Caco-2 (cell line): ENCODE data around the gene ADM2. TPM values are rescaled to one million over a fixed set of nuclear protein-coding genes. Genes with fewer than 3 reads are reported as not detected.

Source experiments
- BruUV-seq: library from RNA; stranded (reverse); fragments of 400-500 nt; replicated peaks from 2 replicates; lab custom pipeline; 2021; lab: Mats Ljungman, UMichigan
- CTCF ChIA-PET: fragments of 300-600 bp; sonication (Branson Sonifier 250); formaldehyde crosslinking; loops from one replicate; lab custom pipeline; 2022; ENCODE audit warnings: antibody characterized with exemption; lab: Charles Lee
- POLR2A ChIA-PET: fragments of 300-600 bp; sonication (Branson Sonifier 250); formaldehyde crosslinking; loops from one replicate; lab custom pipeline; 2022; ENCODE audit warnings: antibody characterized with exemption; lab: Charles Lee
- DNase-seq, 2 experiments: peaks; one replicate each; pipeline versions ENCODE4 v3.0.0 to v3.0.0-alpha.2; 2020 to 2022
- H3K27me3 ChIP-seq: replicated peaks from 2 replicates; pipeline ENCODE4 v1.6.0; 2011; ENCODE audit warnings: low read length; ENCODE audit not compliant: control insufficient read depth, insufficient read depth
- H3K36me3 ChIP-seq: 2 replicates; pipeline ENCODE4 v1.5.1; 2011; ENCODE audit warnings: low read length; ENCODE audit not compliant: control insufficient read depth, insufficient read depth
- H3K4me1 ChIP-seq: fragments of 250-450 bp; sonication (Bioruptor Pico); 2 replicates; pipeline ENCODE4 v1.5.1; 2020; ENCODE audit warnings: mild to moderate bottlenecking
- H3K4me3 ChIP-seq: 2 replicates; pipeline ENCODE4 v1.5.1; 2011; ENCODE audit warnings: low read depth, mild to moderate bottlenecking, control low read depth, low read length
- H3K9me3 ChIP-seq: fragments of 250-450 bp; sonication (Bioruptor Pico); 2 replicates; pipeline ENCODE4 v1.5.1; 2020; ENCODE audit warnings: mild to moderate bottlenecking, moderate library complexity
- H3K27ac Mint-ChIP-seq: one replicate; pipeline ENCODE4 v1.8.0; 2022; ENCODE audit warnings: mixed read lengths; ENCODE audit not compliant: unreplicated experiment
- H3K27me3 Mint-ChIP-seq: one replicate; pipeline ENCODE4 v1.8.0; 2022; ENCODE audit warnings: mixed read lengths; ENCODE audit not compliant: insufficient read depth, unreplicated experiment
- H3K36me3 Mint-ChIP-seq: one replicate; pipeline ENCODE4 v1.8.0; 2022; ENCODE audit warnings: mild to moderate bottlenecking, mixed read lengths; ENCODE audit not compliant: insufficient read depth, unreplicated experiment
- H3K4me1 Mint-ChIP-seq: one replicate; pipeline ENCODE4 v1.8.0; 2022; ENCODE audit warnings: low read depth, mixed read lengths; ENCODE audit not compliant: unreplicated experiment
- H3K4me3 Mint-ChIP-seq: one replicate; pipeline ENCODE4 v1.8.0; 2022; ENCODE audit warnings: mild to moderate bottlenecking, moderate library complexity, mixed read lengths; ENCODE audit not compliant: unreplicated experiment
- H3K9me3 Mint-ChIP-seq: one replicate; pipeline ENCODE4 v1.8.0; 2022; ENCODE audit warnings: mixed read lengths; ENCODE audit not compliant: unreplicated experiment
- CTCF ChIP-seq, 2 experiments: fragments of 200-600 bp in 1 of 2; IDR thresholded peaks; 1 replicate in 1 of 2; 2 replicates in 1 of 2; pipeline versions ENCODE4 v1.5.1 to v1.8.0; 2011 to 2022; ENCODE audit warnings: antibody characterized with exemption in 1 of 2, control low read depth in 1 of 2, inconsistent platforms in 1 of 2, low read depth in 1 of 2, low read length in 1 of 2, mild to moderate bottlenecking in 1 of 2, moderate library complexity in 1 of 2; ENCODE audit not compliant: insufficient read depth in 1 of 2, severe bottlenecking in 1 of 2, unreplicated experiment in 1 of 2
- intact Hi-C: fragments of 100-400 bp; cut with micrococcal nuclease; formaldehyde crosslinking; loops from one replicate; pipeline ENCODE4 v1.10.0; 2022; ENCODE audit not compliant: unreplicated experiment
- total RNA-seq: library from RNA; stranded (reverse); gene quantifications from 2 replicates; pipeline ENCODE4 v1.2.3, GENCODE V29; 2022

Gene ADM2
- total RNA-seq, 1 experiment from 2014 or later, result 30.5 TPM

GRCh38 chr22:50483106-50483505 lies 1.8 kb downstream of the ADM2 start:
- no peaks in the 10 kb centered on the region for H3K27me3 Mint-ChIP-seq
- DNase-seq, result no peak
- peaks cover 14% of the 10 kb centered on the region for H3K4me1 Mint-ChIP-seq
- H3K27ac Mint-ChIP-seq, result no peak overlapping the region
- H3K4me1 ChIP-seq, result peaks cover 15% of the 10 kb centered on the region
- CTCF ChIA-PET, result no interaction called here
- no peak for TF ChIP-seq CTCF (IDR thresholded peaks at IDR 0.05; ENCODE audit: insufficient read depth in 1 of 2, low read depth in 1 of 2, low read length in 1 of 2, severe bottlenecking in 1 of 2, unreplicated experiment in 1 of 2)
- H3K27me3 ChIP-seq, result no peaks in the 10 kb centered on the region
- no peaks in the 10 kb centered on the region for H3K9me3 ChIP-seq
- intact Hi-C loops, result no loop called here
- peaks cover 22% of the 10 kb centered on the region for H3K36me3 Mint-ChIP-seq
- no TSS peak for BruUV-seq
- POLR2A ChIA-PET, result interaction anchor here (0.6 kb wide), 1 partner anchor 129 kb away, joined by 3 read pairs; no protein-coding TSS in a partner anchor
- peak overlapping the region; percentile 24 for H3K4me3 Mint-ChIP-seq
- H3K9me3 Mint-ChIP-seq, result no peaks in the 10 kb centered on the region
- no peaks in the 10 kb centered on the region for H3K36me3 ChIP-seq
- no peak overlapping the region for H3K4me3 ChIP-seq

- no peak for DNase-seq
- peaks cover 14% of the 10 kb centered on the region for H3K4me1 Mint-ChIP-seq
- no peaks in the 10 kb centered on the region for H3K9me3 Mint-ChIP-seq
- H3K9me3 ChIP-seq, result no peaks in the 10 kb centered on the region
- no peaks in the 10 kb centered on the region for H3K27me3 ChIP-seq
- no peaks in the 10 kb centered on the region for H3K36me3 ChIP-seq
- H3K27ac Mint-ChIP-seq, result no peak overlapping the region
- no peak overlapping the region for H3K4me3 Mint-ChIP-seq
- intact Hi-C loops, result no loop called here
- no peak overlapping the region for H3K4me3 ChIP-seq
- BruUV-seq, result no TSS peak
- ChIA-PET POLR2A (interaction anchor here (0.8 kb wide), 1 partner anchor 42 kb away, joined by 8 read pairs; the partner anchor contains the start of gene SCO2), CTCF (no interaction called here)
- no peaks in the 10 kb centered on the region for H3K27me3 Mint-ChIP-seq
- TF ChIP-seq CTCF (IDR thresholded peaks at IDR 0.05; ENCODE audit: insufficient read depth in 1 of 2, low read depth in 1 of 2, low read length in 1 of 2, severe bottlenecking in 1 of 2, unreplicated experiment in 1 of 2), result no peak
- H3K36me3 Mint-ChIP-seq, result peaks cover 22% of the 10 kb centered on the region
- H3K4me1 ChIP-seq, result peaks cover 15% of the 10 kb centered on the region
These were observed 2.2 kb downstream of the ADM2 start for GRCh38 chr22:50483556-50483955.

- TF ChIP-seq CTCF (IDR thresholded peaks at IDR 0.05; ENCODE audit: insufficient read depth in 1 of 2, low read depth in 1 of 2, low read length in 1 of 2, severe bottlenecking in 1 of 2, unreplicated experiment in 1 of 2), result no peak
- H3K36me3 Mint-ChIP-seq, result peaks cover 22% of the 10 kb centered on the region
- H3K4me3 Mint-ChIP-seq, result no peak overlapping the region
- H3K27me3 Mint-ChIP-seq, result no peaks in the 10 kb centered on the region
- BruUV-seq, result no TSS peak
- H3K4me1 ChIP-seq, result peaks cover 15% of the 10 kb centered on the region
- POLR2A ChIA-PET, result interaction anchor here (0.8 kb wide), 1 partner anchor 41 kb away, joined by 8 read pairs; the partner anchor contains the start of gene SCO2
- H3K4me3 ChIP-seq, result no peak overlapping the region
- peaks cover 14% of the 10 kb centered on the region for H3K4me1 Mint-ChIP-seq
- CTCF ChIA-PET, result no interaction called here
- peak in 1 of 2 experiments; percentile 32 for DNase-seq
- no peak overlapping the region for H3K27ac Mint-ChIP-seq
- no peaks in the 10 kb centered on the region for H3K9me3 ChIP-seq
- intact Hi-C loops, result loop anchor here (2.0 kb wide), 1 partner anchor 15 kb away; no protein-coding TSS in a partner anchor
- H3K27me3 ChIP-seq, result no peaks in the 10 kb centered on the region
- H3K36me3 ChIP-seq, result no peaks in the 10 kb centered on the region
- H3K9me3 Mint-ChIP-seq, result no peaks in the 10 kb centered on the region
These were observed 2.9 kb downstream of the ADM2 start for GRCh38 chr22:50483977-50484853.
